ENCODE results near the gene ANKRD28.

ANKRD28 gene

DNA sequence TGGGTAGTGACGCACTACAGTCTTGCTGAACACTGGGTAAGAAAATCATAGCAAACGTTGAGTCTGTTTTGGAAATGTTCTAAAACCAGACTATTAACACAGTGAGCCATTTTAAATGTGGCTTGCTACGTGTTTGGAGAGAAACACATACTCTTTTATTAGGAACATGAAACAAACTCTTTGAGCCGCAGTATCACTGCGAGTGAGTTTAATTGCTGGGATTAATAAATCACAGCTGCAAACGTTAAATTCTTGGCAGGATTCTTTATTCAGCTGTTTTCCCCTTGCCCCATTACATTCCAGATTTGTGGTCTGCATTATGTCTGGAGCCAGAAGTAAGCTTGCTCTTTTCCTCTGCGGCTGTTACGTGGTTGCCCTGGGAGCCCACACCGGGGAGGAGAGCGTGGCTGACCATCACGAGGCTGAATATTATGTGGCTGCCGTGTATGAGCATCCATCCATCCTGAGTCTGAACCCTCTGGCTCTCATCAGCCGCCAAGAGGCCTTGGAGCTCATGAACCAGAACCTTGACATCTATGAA, 162.6 kb downstream of the ANKRD28 start:
- no peak for TF ChIP-seq EZH2 (IDR thresholded peaks at IDR 0.05)
- TF ChIP-seq FOXP2 (optimal IDR thresholded peaks at IDR 0.05; ENCODE audit: control extremely low read depth, extremely low read length, insufficient read depth): no peak
- TF ChIP-seq POLR2AphosphoS5 (IDR thresholded peaks at IDR 0.05; ENCODE audit: borderline replicate concordance, low read depth, low read length): no peak
- Histone ChIP-seq H3K36me3 (ENCODE audit: insufficient read depth, low read length) (no peaks in the 10 kb centered on the region), H3K4me3 (peak overlapping the region; percentile 64), H3K9me3 (ENCODE audit: low read depth, low read length) (no peaks in the 10 kb centered on the region), H3K27ac (peak overlapping the region; percentile 87), H3K9ac (ENCODE audit: insufficient read length) (peak overlapping the region; percentile 32)
- DNase-seq (ENCODE audit: low read depth, low spot score): no peak

GRCh38 chr3:15634671-15635070, 163.1 kb downstream of the ANKRD28 start:
- Histone ChIP-seq H3K36me3 (ENCODE audit: insufficient read depth, low read length) (no peaks in the 10 kb centered on the region), H3K27ac (peak overlapping the region; percentile 87), H3K9me3 (ENCODE audit: low read depth, low read length) (no peaks in the 10 kb centered on the region), H3K4me3 (peak overlapping the region; percentile 64), H3K9ac (ENCODE audit: insufficient read length) (peak overlapping the region; percentile 32)
- TF ChIP-seq POLR2AphosphoS5 (IDR thresholded peaks at IDR 0.05; ENCODE audit: borderline replicate concordance, low read depth, low read length) (no peak), FOXP2 (optimal IDR thresholded peaks at IDR 0.05; ENCODE audit: control extremely low read depth, extremely low read length, insufficient read depth) (no peak), EZH2 (IDR thresholded peaks at IDR 0.05) (no peak)
- DNase-seq (ENCODE audit: low read depth, low spot score): no peak

DNA sequence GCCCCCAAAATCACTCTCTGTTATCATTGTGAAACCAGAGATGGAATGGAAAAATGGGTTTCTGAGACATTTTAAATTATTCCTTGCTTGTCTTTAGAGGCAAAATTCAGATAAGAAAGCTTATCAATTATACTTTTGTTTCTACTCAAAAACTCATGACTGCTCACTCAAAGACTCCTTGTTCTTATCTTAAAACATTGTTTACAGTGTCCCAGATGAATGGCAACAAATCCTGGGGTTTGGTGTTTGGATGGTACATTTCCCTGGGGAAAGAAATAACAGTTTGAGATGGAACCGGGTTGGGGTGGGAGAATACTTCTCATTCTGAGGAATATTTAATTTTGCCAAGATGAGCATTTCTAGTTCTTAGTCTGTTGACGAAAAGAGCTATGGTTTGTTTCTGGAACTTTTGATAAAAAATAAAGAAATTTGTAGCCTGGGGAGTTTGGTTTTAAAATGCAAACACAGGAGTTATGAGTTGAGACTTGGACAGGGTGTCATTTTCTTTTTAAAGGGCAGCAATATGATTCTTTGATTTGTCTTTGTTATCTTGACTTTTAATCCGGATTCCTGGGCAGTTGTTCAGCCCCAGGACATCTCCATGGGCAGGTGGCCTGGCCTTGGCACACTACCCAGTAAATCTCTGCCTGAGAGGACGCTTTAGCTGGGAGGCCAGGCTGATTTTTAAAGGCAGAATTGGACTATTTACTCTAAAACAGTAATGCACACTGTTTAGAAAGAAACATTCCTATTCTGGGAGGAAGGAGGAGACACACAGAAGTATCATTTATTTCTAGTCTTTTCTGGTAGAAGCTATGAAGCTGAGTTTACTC, 163.8 kb downstream of the ANKRD28 start:
- DNase-seq (ENCODE audit: low read depth, low spot score): no peak
- no peaks in the 10 kb centered on the region for H3K36me3 ChIP-seq (ENCODE audit: insufficient read depth, low read length)
- H3K9ac ChIP-seq (ENCODE audit: insufficient read length): peak overlapping the region; percentile 32
- no peaks in the 10 kb centered on the region for H3K9me3 ChIP-seq (ENCODE audit: low read depth, low read length)
- H3K4me3 ChIP-seq: peak overlapping the region; percentile 64; the same call in 1 of the 2 replicates
- no peak for TF ChIP-seq EZH2 (IDR thresholded peaks at IDR 0.05)
- no peak for TF ChIP-seq POLR2AphosphoS5 (IDR thresholded peaks at IDR 0.05; ENCODE audit: borderline replicate concordance, low read depth, low read length)
- no peak for TF ChIP-seq FOXP2 (optimal IDR thresholded peaks at IDR 0.05; ENCODE audit: control extremely low read depth, extremely low read length, insufficient read depth)
- H3K27ac ChIP-seq: peak overlapping the region; percentile 87; the same call in 1 of the 2 replicates

GRCh38 chr3:15633159-15633558, 164.6 kb downstream of the ANKRD28 start:
- no peak overlapping the region for H3K9ac ChIP-seq (ENCODE audit: insufficient read length)
- no peaks in the 10 kb centered on the region for H3K9me3 ChIP-seq (ENCODE audit: low read depth, low read length)
- no peak overlapping the region for H3K27ac ChIP-seq
- DNase-seq (ENCODE audit: low read depth, low spot score): no peak
- no peak overlapping the region for H3K4me3 ChIP-seq
- no peak for TF ChIP-seq POLR2AphosphoS5 (IDR thresholded peaks at IDR 0.05; ENCODE audit: borderline replicate concordance, low read depth, low read length)
- no peak for TF ChIP-seq EZH2 (IDR thresholded peaks at IDR 0.05)
- TF ChIP-seq FOXP2 (optimal IDR thresholded peaks at IDR 0.05; ENCODE audit: control extremely low read depth, extremely low read length, insufficient read depth): no peak
- H3K36me3 ChIP-seq (ENCODE audit: insufficient read depth, low read length): no peaks in the 10 kb centered on the region

GRCh38 chr3:15632212-15632580, 165.6 kb downstream of the ANKRD28 start:
- Histone ChIP-seq H3K9ac (ENCODE audit: insufficient read length) (no peak overlapping the region), H3K27ac (no peak overlapping the region), H3K36me3 (ENCODE audit: insufficient read depth, low read length) (no peaks in the 10 kb centered on the region), H3K9me3 (ENCODE audit: low read depth, low read length) (no peaks in the 10 kb centered on the region), H3K4me3 (no peak overlapping the region)
- TF ChIP-seq EZH2 (IDR thresholded peaks at IDR 0.05) (no peak), FOXP2 (optimal IDR thresholded peaks at IDR 0.05; ENCODE audit: control extremely low read depth, extremely low read length, insufficient read depth) (no peak), POLR2AphosphoS5 (IDR thresholded peaks at IDR 0.05; ENCODE audit: borderline replicate concordance, low read depth, low read length) (no peak)
- DNase-seq (ENCODE audit: low read depth, low spot score): no peak

- H3K36me3 ChIP-seq (ENCODE audit: insufficient read depth, low read length): no peaks in the 10 kb centered on the region
- H3K9ac ChIP-seq (ENCODE audit: insufficient read length): no peak overlapping the region
- DNase-seq (ENCODE audit: low read depth, low spot score): no peak
- no peaks in the 10 kb centered on the region for H3K9me3 ChIP-seq (ENCODE audit: low read depth, low read length)
- TF ChIP-seq POLR2AphosphoS5 (IDR thresholded peaks at IDR 0.05; ENCODE audit: borderline replicate concordance, low read depth, low read length) (no peak), FOXP2 (optimal IDR thresholded peaks at IDR 0.05; ENCODE audit: control extremely low read depth, extremely low read length, insufficient read depth) (no peak), EZH2 (IDR thresholded peaks at IDR 0.05) (no peak)
- no peak overlapping the region for H3K27ac ChIP-seq
- no peak overlapping the region for H3K4me3 ChIP-seq
These were observed 166.2 kb downstream of the ANKRD28 start for GRCh38 chr3:15631426-15632211.

- DNase-seq (ENCODE audit: low read depth, low spot score): peak; percentile 20
- no peak overlapping the region; the same call in 1 of the 2 replicates for H3K27ac ChIP-seq
- no peak overlapping the region for H3K9ac ChIP-seq (ENCODE audit: insufficient read length)
- H3K4me3 ChIP-seq: peak overlapping the region; percentile 48
- TF ChIP-seq FOXP2 (optimal IDR thresholded peaks at IDR 0.05; ENCODE audit: control extremely low read depth, extremely low read length, insufficient read depth) (no peak), EZH2 (IDR thresholded peaks at IDR 0.05) (no peak), POLR2AphosphoS5 (IDR thresholded peaks at IDR 0.05; ENCODE audit: borderline replicate concordance, low read depth, low read length) (no peak)
- no peaks in the 10 kb centered on the region for H3K36me3 ChIP-seq (ENCODE audit: insufficient read depth, low read length)
- H3K9me3 ChIP-seq (ENCODE audit: low read depth, low read length): no peaks in the 10 kb centered on the region
These were observed 167.0 kb downstream of the ANKRD28 start for GRCh38 chr3:15630646-15631350.

Data from SK-N-MC (cell line).